GM12891 (cell line): ENCODE results near the gene MNX1.
A peak's percentile ranks its signal among the peaks of the same experiment; 100 is the strongest.

Source experiments
- DNase-seq: peaks from one replicate; pipeline ENCODE4 v3.0.0; 2011; ENCODE audit warnings: low spot score; ENCODE audit not compliant: insufficient read length
- FAIRE-seq: peaks from 2 replicates; lab custom pipeline; 2011; peaks lifted over from hg19 to GRCh38; lab: Jason Lieb, UNC
- PAX5 ChIP-seq: IDR thresholded peaks from 2 replicates; pipeline ENCODE4 v1.6.1; 2011; ENCODE audit warnings: low read length, moderate library complexity, mild to moderate bottlenecking; ENCODE audit not compliant: insufficient read depth, severe bottlenecking
- POLR2A ChIP-seq: IDR thresholded peaks from 2 replicates; pipeline ENCODE4 v1.6.1; 2011; ENCODE audit warnings: low read depth, low read length, control low read depth
- POLR2AphosphoS5 ChIP-seq: IDR thresholded peaks from 2 replicates; pipeline ENCODE4 v1.6.1; 2011; ENCODE audit warnings: low read depth, low read length, control low read depth
- POU2F2 ChIP-seq: IDR thresholded peaks from 2 replicates; pipeline ENCODE4 v1.6.1; 2011; ENCODE audit warnings: low read depth, mild to moderate bottlenecking, control low read depth, low read length, moderate library complexity
- SPI1 ChIP-seq: IDR thresholded peaks from 2 replicates; pipeline ENCODE4 v1.6.1; 2011; ENCODE audit warnings: low read depth, low read length, control low read depth
- TAF1 ChIP-seq: IDR thresholded peaks from 2 replicates; pipeline ENCODE4 v1.6.1; 2011; ENCODE audit warnings: low read depth, low read length, control low read depth

The MNX1 gene

GRCh38 chr7:157003756-157004520 lies 6.5 kb downstream of the MNX1 start:
- DNase-seq (no peak), FAIRE-seq (no peak)
- TF ChIP-seq POU2F2: no peak
- TF ChIP-seq TAF1: no peak
- TF ChIP-seq POLR2A: no peak
- no peak for TF ChIP-seq POLR2AphosphoS5
- TF ChIP-seq PAX5: no peak
- no peak for TF ChIP-seq SPI1

DNA sequence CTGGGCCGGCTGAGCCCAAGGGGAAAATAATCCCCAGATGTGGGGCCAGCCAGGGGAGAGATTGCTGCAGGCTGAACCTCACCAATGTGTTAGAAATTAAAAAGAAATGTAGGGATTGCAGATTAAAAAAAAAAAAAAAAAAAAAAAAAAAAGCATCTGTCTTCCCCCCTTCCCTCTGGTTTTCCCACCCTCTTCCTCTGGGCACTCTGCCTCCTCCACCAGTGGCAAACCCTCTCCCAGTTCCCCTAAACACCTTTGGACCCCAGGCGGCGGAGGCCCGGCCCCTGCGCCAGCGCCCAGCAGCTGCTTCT lies 7.1 kb downstream of the MNX1 start:
- DNase-seq (no peak), FAIRE-seq (no peak)
- TF ChIP-seq POLR2AphosphoS5: no peak
- TF ChIP-seq POU2F2: no peak
- no peak for TF ChIP-seq POLR2A
- TF ChIP-seq PAX5: no peak
- TF ChIP-seq TAF1: no peak
- TF ChIP-seq SPI1: no peak

GRCh38 chr7:157002819-157003421 lies 7.5 kb downstream of the MNX1 start:
- DNase-seq: no peak
- FAIRE-seq: no peak
- no peak for TF ChIP-seq PAX5
- no peak for TF ChIP-seq POU2F2
- TF ChIP-seq POLR2AphosphoS5: no peak
- no peak for TF ChIP-seq POLR2A
- TF ChIP-seq TAF1: no peak
- no peak for TF ChIP-seq SPI1

- no peak for TF ChIP-seq POLR2A
- no peak for TF ChIP-seq SPI1
- no peak for TF ChIP-seq POLR2AphosphoS5
- DNase-seq (no peak), FAIRE-seq (no peak)
Observed at GRCh38 chr7:157001920-157002818, 8.3 kb downstream of the MNX1 start.

- FAIRE-seq (no peak), DNase-seq (no peak)
- TF ChIP-seq POU2F2 (no peak), PAX5 (no peak), POLR2AphosphoS5 (no peak), SPI1 (no peak), POLR2A (no peak), TAF1 (no peak)
Observed at GRCh38 chr7:157000741-157001653, 9.5 kb downstream of the MNX1 start.

- peak; percentile 60 for FAIRE-seq
- DNase-seq: no peak
Observed at GRCh38 chr7:156999958-157000726, 10.3 kb downstream of the MNX1 start.

DNA sequence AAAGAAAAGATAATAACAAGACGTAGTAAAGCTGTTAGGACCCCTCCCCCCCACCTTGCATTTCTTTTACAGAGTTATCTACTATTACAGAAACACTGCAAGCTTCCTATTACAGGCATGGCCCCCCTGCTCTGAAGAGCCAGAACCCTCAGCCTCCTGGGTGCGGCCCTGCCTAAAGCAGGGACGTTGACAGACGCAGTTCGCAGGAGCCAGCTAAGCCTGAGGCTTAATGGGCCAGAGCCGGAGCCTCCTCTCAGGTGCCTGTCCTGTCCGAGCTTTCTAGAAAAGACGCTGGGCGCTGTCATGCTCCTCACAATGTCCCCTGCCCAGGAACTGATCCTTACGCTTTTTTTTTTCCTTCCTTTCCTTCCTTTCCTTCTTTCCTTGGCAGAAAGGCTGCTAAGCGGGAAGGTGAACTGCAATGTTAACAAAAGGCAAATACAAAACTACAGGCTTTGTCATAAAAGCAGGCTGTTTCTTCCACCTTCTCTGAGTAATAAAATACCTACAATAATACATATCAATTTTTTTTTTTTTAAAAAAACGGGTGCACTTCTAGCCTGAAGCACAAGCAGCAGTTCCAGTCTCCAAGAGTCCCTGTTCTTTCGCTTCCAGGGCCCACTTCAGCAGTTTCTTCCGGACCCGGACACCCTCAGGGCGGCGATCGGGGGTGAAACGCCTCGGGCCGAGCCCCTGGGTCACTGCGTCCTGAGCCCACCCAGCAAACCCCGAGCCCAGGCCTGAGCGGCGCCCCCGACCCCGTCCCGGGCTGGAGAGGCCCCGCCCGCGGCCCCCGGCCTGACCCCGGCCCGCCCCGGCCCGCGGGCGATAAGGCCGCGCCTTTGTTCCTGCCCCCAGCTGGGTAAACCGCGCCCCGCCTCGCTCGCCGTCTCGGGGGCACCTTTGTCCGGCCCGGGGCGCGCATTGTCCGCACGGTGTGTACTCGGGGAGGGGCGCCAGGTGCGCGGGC lies 11.2 kb downstream of the MNX1 start:
- TF ChIP-seq POLR2AphosphoS5 (no peak), POU2F2 (no peak), SPI1 (no peak)
- no peak for DNase-seq
- no peak for FAIRE-seq

More at GRCh38 chr7:156999958-157000726, 10.3 kb downstream of the MNX1 start:
- TF ChIP-seq TAF1 (no peak), POLR2A (no peak), POLR2AphosphoS5 (no peak), PAX5 (no peak), POU2F2 (no peak), SPI1 (no peak)
